ENCODE data around the gene NFU1.
A peak's percentile ranks its signal among the peaks of the same experiment; 100 is the strongest.

Gene NFU1

DNA sequence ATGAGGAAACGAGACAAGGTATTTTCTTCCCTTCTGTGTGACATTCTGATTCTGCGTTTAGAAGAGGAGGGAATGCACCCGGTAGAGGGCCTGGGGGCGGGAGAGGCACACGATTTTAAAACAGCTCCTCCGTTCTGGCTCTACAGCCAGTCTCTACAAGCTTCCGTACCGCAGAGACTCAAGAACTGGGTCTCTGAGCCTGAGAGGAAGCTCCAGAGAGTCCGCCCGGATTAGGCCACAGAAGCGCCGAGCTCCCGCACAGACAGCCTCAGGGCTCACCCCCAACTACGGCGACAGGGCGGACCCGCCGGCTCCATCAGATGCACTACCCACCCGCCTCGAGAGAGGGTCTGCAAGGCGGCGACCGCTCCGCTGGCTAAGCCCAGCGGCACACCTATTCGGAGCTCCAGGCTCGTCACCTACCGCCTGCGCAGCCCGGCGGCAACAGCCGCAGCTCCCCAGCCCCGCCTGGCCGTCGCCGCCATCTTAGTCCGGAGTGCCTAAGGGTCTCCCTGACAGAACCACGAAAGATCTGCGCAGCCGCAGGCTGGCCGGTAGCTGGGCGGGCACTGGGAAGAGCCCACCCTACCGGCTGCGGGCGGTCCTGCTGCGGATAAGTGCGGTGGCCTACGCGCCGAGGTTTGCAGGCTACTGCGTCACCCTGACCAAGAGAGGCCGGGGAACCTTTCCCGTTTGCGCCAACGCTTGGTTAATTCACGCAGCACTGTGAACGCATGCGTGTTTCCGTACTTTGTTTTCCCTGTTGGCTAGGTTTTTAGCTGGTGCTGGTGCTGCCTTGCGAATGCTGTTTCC is at the start of gene NFU1:
Gene NFU1 (minus strand): TSS at position 498 of the 813 bp plus-strand sequence. CDS start 13 bp downstream, at position 485.
- DNase-seq, result peak; percentile 81 to 83

DNA sequence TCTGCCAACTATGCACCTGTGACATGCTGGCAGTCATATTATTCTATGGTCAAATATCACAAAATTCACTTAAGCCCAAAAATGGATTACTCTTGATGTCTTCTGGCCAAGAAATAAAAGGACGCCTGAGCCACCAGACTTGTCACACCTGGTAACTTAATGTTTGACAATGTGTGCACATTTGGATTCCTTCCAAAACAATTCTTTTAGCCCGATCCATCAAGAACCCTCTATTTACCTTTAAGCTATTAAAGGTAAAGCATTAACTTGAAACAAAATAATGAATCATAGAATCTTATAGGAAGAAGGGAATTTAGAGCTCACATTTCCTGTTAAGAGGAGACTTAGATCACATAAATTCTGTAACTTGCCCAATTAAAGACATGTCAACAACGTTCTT is 46.5 kb upstream of the NFU1 start:
- DNase-seq, result no peak

DNA sequence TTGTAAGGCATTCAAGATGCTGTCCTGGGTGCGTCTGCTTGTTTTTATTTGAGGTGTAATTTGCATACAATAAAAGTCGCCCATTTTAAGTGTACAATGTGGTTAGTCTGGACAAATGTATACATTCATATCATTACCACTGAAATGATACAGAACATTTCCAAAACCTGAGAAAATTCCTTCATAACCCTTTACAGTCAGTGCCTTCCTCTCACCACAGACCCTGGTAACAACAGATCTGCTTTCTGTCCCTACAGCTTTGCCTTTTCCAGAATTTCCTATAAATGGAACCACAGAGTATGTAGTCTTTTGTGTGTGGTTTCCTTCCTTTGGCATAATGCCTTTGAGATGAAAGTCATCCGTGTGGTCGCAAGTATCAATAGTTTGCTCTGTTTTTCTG is 45.8 kb upstream of the NFU1 start:
- no peak for DNase-seq

DNA sequence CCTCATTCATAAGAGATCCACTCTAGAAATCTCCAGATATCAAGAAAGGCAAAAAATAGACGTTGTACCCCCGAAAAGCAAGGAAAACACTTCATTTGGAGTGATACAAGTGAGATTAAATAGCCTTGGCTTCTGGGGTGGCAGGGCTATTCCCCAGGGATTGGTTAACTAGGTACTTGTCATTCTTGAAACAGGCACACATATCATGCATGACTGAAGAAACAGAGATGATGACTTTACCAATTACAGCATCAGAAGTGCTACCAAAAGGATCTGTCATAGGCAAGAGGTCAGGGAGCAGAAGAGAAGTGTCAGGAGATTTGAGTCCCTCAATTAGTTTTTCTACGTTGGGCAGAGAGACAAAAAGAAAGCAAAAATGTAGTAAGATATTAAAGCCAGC is 45.2 kb upstream of the NFU1 start:
- no peak for DNase-seq

DNA sequence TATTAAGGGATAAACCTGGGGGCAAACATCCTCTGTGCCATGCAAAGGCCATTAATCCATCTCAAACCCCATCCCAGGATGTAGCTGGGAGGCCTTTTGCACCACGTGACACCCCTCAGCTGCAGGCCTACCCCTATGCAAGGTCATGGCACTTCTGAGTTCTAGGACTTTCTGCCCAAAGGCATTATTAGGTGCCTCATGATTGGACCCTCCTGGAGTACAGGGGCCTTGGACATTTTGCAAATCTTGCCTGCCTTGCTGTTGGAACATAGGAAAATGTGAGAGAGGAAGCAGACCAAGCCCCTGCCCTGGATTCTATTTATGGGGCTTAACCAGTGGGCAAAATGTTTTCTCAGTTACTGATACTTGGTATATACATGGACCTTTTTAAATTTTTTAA is 44.2 kb upstream of the NFU1 start:
- no peak for DNase-seq

DNA sequence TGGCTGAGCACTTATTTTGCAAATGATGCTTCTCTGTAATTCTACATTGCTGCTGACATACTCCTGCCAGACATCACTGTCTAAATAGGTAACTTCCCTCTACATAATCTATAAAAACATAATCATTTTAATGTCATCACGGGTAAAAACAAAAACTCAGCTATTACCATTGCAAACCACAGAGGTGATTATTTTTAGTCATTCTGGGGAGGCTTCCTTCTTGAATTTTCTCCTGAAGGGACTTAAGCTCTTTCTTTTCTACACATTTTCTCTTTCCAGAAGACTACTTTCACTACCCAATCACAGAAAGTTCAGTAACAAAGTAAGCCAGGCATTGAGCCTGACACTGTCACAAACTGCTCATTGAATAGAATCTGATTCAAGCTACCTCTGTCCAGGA is 40.4 kb upstream of the NFU1 start:
- no peak for DNase-seq

DNA sequence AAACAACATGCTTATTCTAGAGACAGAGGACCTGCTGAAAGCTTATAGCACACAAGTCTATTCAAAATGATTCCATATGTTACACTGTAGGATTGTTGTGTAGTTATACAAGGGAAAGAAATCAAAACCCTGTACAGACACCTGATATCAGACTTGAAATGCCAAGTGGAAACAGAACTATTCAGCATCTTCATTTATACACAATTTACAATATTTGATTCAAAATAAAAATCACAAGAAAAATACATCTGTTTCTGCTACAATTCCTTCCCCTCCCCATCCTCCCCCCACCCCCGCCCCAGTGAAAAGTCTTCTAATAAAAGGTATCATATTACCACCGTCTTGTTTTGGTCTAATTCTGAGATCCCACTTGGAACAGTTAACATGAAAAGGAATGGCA is 37.5 kb upstream of the NFU1 start:
- DNase-seq, result no peak

DNA sequence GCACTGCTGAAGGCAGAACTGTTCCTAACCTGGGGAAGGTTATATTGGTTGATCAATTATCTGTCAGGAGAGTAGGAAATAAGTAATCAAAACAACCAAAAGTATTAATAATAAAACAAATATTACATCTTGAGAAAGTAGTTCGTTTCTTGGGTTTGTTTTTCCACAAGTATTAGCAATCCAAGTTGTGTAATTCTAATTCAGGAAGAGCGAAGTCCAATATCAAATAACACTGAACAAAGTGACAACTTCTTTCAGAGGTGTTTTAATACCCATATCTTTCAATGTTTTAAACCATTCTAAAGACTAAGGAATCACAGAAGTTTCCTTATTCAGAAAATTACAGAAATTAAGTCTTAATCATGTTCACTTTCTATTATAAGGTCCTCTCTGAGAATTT is 34.6 kb upstream of the NFU1 start:
- DNase-seq, result no peak

DNA sequence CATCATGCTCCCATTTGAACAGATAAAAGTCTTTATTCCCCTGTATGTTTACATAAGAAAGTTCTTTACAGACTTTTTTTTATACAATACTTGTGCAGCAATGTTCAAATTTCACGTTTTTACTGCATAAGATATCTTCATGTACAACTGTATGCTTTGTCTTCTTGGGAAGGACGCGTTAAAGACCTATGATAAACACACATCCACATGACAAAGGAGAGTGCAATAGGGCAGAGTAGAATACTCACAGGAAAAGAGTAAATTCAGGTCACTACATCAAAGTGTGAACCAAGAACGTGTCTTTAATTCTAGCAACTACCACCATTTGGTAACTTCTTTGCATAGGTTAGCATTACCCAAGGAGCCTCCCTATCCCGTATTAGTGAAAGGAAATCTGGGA is 33.7 kb upstream of the NFU1 start:
- DNase-seq, result no peak

DNA sequence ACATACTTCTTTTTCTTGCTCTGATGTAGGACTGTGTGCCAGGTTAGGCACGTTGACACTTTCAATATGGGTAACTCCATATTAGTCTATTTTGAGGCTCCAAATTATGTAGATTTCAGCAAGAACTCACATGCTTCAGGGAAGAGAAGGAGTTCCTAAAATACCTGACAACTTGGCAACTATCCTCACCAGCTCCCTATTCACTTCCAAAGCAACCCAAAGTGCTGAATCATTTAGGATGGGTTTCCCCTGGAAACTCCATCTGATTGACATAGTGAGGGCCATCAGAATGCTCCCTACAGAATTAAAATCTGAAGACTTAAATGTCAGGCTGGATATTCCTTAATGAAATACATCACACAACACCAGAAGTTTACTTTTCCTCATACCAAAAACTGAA is 32.5 kb upstream of the NFU1 start:
- DNase-seq, result no peak

DNA sequence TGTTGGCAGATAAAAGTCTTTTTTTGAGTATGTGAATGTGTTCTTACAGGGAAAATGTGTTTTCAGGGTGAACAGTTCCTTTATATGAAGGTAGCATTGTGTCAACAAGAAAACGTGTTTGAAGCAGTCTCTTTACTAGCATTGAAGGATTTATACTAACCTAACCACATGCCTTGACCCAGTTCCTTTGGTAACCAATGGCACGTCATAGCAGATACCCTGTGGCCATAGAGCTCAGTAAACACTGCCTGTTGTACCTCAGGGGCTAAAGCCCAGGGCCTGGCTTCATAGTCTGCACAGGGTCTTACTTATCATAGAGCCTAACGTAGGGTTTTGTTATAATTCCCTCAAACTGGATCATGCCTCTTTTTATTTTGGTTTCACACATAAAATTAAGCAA is 32.1 kb upstream of the NFU1 start:
- no peak for DNase-seq

DNA sequence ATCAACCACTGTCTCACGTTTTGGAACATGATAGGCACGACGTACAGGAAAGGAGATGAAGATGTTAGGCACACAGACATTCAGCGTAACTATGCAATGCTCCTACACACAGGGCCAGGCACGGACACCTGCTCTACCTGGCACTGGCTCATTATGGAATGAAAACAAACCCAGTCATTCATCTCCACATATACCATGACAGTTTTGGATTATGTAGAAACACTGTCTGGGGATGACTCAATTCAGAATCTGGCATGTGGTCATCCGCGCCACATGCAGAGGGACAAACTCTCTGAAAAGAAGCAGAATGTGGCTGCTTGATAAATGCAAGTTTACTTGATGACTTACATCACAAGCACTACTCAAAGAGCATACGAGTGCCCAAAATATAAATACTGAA is 29.5 kb upstream of the NFU1 start:
- DNase-seq, result no peak

DNA sequence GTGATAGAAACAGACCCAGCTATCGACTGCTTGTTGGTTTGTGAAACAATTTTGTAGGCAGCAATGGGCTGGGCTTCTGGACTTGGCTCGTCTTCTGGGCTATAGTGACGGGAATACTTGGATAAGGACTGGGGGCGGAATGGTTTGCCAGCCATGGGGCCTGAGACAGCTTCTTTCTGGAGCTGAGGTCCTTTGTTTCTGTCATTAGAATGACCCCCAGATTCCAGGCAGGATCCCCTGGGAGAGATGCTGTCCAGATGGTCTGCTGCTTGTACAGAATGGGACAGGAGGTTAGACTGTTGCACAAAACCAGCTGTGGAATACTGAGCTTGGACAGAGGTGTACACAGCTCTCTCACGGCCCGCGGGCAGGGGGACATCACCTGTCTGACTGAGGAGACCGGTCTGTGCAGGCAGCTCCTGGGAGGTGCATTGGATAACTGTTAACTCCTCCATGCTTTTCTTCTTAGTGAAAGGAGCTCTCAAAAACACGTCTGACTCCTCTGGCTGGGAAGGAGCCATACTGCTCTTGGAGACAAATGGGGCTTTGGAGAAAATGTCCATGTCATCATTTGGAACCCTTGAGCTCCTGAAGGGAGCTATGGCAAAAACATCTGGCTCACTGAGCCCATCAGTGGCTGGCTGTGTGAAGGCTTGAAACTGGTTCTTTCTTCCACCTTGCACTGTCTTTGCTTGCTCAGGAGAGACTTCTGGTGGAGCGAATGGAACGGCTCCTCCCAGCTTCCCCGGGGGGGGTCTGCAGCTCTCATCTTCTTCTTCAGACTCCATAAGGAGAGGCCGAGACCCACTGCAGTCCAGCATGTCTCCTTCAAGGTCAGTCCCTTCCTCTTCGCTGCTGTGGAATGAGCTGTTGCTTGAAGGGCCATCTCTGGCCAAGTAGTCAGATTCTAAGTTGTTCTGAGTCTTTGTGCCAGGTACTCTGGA is 28.6 kb upstream of the NFU1 start:
- DNase-seq, result no peak

DNA sequence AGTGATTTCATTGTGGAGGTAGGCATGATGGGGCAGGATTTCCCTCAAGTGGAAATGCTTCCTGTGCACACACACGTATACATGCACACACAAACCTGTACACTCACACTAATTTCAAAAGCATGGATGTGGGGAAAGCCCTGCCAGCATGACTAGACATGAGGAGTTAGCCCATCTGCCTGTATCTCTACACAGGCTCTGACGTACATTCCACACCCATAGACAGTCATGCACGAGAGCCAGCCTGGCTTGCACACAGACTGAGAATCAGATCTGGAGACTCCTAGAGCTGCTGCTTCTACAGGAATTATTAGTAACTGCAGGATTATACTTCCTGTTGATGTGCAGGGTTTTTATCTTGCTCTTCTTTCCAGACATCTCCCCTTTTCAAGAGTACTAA is 27.3 kb upstream of the NFU1 start:
- DNase-seq, result no peak

DNA sequence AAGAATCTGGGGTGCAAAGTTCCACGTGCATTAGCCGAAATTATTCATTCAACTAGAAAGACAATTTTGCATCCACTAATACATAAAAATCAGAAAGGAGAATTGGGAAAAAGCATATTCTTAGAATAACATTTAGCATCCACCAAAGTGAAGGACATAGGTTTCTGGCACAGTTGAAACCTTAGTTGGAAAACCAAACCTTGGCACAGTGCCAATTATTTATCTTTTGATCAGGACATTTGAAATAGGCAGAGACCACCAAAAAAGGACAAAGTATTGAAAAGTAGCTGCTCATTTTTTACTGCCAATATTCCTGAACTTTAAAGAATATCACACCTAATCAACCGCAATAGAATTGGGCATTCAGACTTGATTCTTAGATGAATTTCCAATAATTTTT is 25.5 kb upstream of the NFU1 start:
- no peak for DNase-seq

DNA sequence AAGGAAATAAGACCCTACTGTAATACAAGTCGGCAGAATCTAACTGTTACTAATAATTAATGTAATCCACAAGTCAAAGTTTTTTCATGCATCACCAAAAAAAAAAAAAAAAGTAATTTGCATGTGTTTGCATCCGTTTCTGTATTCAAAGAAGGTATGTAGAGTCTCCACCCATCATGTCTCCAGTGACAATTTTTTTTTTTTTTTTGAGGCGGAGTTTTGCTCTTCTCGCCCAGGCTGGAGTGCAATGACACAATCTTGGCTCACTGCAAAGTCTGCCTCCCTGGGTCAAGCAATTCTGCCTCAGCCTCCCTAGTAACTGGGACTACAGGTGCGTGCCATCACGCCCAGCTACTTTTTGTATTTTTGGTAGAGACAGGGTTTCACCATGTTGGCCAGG is 24.2 kb upstream of the NFU1 start:
- DNase-seq, result no peak

DNA sequence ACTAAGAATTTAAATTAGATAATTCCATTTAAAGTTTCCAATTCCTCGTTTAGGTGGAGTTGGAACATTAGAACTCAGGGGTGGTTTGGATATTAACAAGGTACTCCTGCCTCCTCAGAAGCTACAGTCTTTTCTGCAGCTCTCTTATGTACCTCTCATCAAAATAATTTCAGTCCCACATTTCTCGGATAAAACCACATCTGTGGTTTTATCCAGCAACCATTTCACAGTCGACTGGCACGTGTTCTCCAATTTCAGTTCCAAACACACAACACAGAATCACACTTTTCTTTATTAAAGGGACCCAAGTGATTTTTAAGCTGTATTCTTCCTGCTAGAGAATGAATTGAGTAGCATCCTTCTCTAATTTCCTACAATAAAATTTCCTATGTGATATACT is 22.7 kb upstream of the NFU1 start:
- DNase-seq, result no peak

DNA sequence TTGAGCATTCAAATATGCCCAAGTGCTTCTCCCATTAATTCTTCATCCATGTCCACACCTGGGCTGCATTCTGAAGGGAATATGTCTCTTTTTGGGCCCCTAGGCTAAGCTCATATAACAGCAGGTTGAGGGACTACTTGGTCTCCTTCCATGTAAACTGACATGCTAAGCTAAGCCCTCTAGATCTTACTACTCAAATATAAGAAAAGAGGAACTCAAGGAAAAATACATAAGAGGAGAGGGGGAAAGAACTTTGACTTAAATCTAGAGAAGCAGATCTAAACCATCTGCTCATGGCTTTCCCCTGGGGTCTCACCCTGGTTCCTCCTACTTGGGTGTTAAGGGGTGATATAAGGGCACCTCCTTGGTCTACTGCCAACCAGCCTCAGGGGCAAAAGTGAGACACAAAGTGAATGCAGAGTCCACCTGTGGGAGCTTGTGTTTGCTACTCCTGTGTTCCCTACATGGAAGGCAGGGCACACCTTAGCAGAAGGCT is 19.8 kb upstream of the NFU1 start:
- no peak for DNase-seq

DNA sequence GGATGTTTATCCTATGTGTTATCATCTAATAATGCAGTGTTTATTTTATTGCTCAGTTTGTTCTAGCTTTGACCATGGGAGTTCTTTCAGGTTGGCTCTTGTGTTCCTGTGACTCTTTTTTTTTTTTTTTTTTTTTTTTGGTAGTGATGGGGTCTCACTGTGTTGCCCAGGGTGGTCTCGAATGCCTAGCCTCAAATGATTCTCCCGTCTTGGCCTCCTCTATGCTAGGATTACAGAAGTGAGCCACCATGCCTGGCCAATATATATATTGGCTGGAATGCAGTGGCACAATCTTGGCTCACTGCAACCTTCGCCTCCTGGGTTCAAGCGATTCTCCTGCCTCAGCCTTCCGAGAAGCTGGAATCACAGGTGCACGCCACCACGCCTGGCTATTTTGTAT is 18.9 kb upstream of the NFU1 start:
- no peak for DNase-seq

DNA sequence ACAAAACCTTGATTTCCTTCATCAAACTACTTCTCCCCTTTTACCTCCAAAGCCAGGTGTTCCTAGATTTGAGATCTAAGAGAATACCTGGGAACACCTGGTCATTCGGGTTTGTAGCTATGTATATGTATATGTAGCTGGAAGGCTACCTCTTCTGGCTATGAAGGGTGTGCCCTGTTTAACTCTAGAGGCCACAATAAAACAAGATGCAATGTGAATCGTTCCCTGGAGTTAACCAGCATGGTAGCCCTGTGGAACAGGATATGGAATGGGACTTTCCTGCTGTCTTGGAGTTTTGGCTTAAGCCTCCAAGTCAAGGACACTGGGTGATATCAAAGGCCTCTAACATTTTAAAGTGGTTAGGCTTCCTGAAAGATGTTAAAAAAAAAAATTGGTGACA is 17.7 kb upstream of the NFU1 start:
- no peak for DNase-seq

DNA sequence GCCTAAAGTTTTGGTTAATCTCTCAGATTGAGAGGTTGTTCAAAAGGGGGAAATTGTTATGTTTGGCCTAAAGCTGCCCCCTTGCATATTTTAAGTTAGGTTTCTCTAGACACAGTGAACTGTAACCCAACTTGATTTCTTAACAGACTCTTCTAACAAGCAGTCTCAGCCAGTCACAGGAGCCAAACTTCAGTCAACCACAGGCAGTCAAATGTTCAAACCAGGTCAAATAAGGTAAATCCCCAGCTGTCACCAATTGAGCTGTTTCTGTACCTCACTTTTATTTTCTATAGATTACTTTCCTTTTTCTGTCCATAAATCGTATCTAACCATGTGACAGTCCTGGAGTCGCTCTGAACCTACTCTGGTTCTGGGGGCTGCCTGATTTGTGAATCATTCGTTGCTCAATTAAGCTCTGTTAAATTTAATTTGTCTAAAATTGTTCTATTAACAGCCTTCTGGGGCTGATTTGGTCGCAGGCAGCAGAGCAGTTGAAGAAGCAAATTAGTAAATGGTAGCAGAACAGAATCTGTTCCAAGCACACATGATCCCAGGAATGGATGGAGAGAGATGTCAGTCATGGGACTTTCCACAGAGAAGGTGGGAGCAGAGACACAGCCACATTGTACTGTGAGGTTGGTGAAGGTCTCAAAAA is 16.4 kb upstream of the NFU1 start:
- DNase-seq, result peak in 1 of 2 donors; percentile 16

DNA sequence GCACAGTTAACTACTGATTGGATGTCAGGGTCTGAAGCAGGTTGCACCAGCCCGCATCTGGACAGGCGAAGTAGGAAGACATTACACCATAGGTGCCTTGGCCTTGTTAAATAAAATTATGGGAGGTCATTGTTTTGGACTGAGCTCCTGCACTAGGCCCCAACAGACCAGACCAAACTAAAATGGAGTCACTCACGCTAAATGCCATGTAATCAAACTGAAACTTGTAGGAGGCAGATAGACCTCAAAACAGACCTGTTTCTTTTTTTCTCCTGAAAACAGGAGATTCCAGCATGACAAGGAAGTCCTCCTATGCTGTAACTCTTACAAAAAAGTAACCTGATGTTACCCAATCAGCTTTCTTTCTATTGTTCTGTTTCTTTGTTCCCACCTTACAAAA is 15.5 kb upstream of the NFU1 start:
- no peak for DNase-seq

DNA sequence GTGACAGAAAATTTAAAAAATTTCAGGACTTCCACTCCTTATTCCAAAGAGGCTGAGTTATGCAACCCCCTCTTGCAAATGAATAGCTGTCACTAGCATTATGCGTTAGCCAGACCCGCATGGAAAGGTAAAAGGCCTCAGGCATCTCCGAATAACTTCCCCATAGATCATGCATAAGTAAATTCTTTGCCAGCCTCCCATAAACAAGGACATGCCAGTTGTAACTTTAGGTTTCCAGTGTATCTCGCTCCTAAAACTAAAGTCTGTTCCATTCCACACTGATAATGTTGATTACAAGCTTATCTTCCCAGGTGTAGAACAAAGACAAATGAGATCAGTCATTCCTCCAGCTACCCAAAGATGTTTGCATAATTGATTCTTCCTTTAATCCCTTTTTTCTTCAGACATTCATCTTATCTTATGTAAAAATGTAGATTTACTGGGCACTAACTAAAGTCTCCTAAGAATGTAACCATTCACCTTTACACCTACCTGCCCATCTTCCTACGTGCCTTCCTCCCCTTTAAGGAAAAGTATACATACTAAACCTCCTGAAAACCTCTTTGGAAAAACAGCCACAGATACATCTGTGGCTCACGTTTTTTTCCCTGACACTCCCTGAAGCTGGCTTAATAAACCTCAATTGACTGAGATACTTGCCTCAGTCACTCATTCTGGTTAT is 13.6 kb upstream of the NFU1 start:
- no peak for DNase-seq
